Neural crest cell (in vitro differentiated cells): Measurements from ENCODE around the gene POLR2E. TPM values are rescaled to one million over a fixed set of nuclear protein-coding genes. Genes with fewer than 3 reads are reported as not detected.

ENCODE experiments used
- DNase-seq: peaks from one replicate; pipeline ENCODE4 v3.0.0; 2021; ENCODE audit warnings: low read depth, mixed read lengths, low spot score
- H3K27ac Mint-ChIP-seq: one replicate; pipeline ENCODE4 v1.8.0; 2021; ENCODE audit warnings: mild to moderate bottlenecking, mixed read lengths; ENCODE audit not compliant: unreplicated experiment
- H3K27me3 Mint-ChIP-seq: 2 replicates; pipeline ENCODE4 v1.8.0; 2021; ENCODE audit warnings: low read depth, mild to moderate bottlenecking, mixed read lengths
- H3K36me3 Mint-ChIP-seq: 2 replicates; pipeline ENCODE4 v1.8.0; 2021; ENCODE audit warnings: low read depth, mild to moderate bottlenecking, mixed read lengths
- H3K4me1 Mint-ChIP-seq: 2 replicates; pipeline ENCODE4 v1.8.0; 2021; ENCODE audit warnings: mixed read lengths
- H3K4me3 Mint-ChIP-seq: one replicate; pipeline ENCODE4 v1.8.0; 2021; ENCODE audit warnings: mild to moderate bottlenecking, mixed read lengths
- H3K9me3 Mint-ChIP-seq: 2 replicates; pipeline ENCODE4 v1.8.0; 2021; ENCODE audit warnings: mixed read lengths
- total RNA-seq: library from RNA; stranded (reverse); gene quantifications from 2 replicates; pipeline ENCODE4 v1.2.1, GENCODE V29; 2021
- TF ChIP-seq, protein P1 (sequence below): fragments of 200-600 bp; sonication (generic); conservative IDR thresholded peaks from 2 replicates; pipeline ENCODE4 v1.5.0; 2021; ENCODE audit warnings: antibody characterized with exemption, mild to moderate bottlenecking

The POLR2E gene
- total RNA-seq, 1 donor from 2014 or later: 256 TPM

DNA sequence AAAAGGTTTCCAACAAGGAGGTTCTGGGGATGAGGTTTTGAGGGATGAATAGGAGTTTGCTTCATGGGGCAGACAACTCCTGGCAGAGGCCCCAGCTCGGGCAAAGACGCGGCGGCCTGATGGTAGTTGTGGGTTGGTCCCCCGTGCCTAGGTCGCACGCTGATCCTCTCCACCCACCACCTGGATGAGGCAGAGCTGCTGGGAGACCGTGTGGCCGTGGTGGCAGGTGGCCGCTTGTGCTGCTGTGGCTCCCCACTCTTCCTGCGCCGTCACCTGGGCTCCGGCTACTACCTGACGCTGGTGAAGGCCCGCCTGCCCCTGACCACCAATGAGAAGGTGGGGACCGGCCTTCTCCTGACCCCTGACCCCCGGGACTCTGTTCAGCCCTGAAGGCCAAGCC lies 43.4 kb downstream of the POLR2E start:
- no peak for DNase-seq
- H3K27me3 Mint-ChIP-seq: no peaks in the 10 kb centered on the region
- H3K4me1 Mint-ChIP-seq: peaks cover 8% of the 10 kb centered on the region
- H3K36me3 Mint-ChIP-seq: no peaks in the 10 kb centered on the region
- no peak overlapping the region for H3K27ac Mint-ChIP-seq
- no peak overlapping the region for H3K4me3 Mint-ChIP-seq
- TF ChIP-seq, protein P1, sequence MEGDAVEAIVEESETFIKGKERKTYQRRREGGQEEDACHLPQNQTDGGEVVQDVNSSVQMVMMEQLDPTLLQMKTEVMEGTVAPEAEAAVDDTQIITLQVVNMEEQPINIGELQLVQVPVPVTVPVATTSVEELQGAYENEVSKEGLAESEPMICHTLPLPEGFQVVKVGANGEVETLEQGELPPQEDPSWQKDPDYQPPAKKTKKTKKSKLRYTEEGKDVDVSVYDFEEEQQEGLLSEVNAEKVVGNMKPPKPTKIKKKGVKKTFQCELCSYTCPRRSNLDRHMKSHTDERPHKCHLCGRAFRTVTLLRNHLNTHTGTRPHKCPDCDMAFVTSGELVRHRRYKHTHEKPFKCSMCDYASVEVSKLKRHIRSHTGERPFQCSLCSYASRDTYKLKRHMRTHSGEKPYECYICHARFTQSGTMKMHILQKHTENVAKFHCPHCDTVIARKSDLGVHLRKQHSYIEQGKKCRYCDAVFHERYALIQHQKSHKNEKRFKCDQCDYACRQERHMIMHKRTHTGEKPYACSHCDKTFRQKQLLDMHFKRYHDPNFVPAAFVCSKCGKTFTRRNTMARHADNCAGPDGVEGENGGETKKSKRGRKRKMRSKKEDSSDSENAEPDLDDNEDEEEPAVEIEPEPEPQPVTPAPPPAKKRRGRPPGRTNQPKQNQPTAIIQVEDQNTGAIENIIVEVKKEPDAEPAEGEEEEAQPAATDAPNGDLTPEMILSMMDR: no peak
- H3K9me3 Mint-ChIP-seq: no peaks in the 10 kb centered on the region

DNA sequence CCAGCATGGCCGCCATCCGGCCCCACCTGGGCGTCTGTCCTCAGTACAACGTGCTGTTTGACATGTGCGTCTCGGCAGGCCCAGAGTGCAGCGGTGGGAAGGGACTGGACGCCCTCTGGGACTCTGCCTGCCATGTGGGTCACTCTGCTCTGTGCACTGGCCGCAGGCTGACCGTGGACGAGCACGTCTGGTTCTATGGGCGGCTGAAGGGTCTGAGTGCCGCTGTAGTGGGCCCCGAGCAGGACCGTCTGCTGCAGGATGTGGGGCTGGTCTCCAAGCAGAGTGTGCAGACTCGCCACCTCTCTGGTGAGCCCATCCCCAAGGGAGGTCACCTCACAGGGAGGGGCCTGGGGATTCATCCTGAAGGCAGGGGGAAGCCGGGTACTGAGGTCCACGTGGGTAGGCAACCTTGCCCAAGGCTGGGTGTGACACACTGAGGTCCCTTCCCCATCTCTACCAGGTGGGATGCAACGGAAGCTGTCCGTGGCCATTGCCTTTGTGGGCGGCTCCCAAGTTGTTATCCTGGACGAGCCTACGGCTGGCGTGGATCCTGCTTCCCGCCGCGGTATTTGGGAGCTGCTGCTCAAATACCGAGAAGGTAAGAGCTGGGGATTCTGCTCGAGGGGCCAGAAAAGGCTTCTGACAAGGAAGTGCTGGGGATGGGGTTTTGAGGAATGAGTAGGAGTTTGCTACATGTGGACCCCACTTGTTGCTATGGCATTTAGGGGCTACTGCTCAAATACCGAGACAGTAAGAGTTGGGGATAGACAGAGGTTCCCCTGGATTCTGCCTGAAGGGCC lies 44.0 kb downstream of the POLR2E start:
- H3K36me3 Mint-ChIP-seq: no peaks in the 10 kb centered on the region
- H3K4me1 Mint-ChIP-seq: peaks cover 8% of the 10 kb centered on the region
- no peak overlapping the region for H3K27ac Mint-ChIP-seq
- TF ChIP-seq, protein P1: no peak
- no peak for DNase-seq
- H3K4me3 Mint-ChIP-seq: no peak overlapping the region
- no peaks in the 10 kb centered on the region for H3K27me3 Mint-ChIP-seq
- H3K9me3 Mint-ChIP-seq: no peaks in the 10 kb centered on the region

DNA sequence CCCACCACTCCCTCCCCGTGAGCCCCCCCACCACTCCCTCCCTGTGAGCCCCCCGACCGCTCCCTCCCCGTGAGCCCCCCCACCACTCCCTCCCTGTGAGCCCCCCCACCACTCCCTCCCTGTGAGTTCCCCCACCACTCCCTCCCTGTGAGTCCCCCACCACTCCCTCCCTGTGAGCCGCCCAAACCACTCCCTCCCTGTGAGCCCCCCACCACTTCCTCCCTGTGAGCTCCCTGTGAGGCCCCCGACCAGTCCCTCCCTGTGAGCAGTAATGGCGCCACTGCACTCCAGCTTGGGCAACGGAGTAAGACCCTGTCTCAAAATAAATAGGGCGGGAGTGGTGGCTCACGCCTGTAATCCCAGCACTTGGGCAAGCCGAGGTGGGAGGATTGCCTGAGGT lies 45.4 kb downstream of the POLR2E start:
- Mint-ChIP-seq H3K27ac (no peak overlapping the region), H3K4me3 (no peak overlapping the region), H3K36me3 (no peaks in the 10 kb centered on the region), H3K4me1 (peaks cover 8% of the 10 kb centered on the region), H3K9me3 (no peaks in the 10 kb centered on the region), H3K27me3 (no peaks in the 10 kb centered on the region)
- TF ChIP-seq, protein P1: no peak
- no peak for DNase-seq

DNA sequence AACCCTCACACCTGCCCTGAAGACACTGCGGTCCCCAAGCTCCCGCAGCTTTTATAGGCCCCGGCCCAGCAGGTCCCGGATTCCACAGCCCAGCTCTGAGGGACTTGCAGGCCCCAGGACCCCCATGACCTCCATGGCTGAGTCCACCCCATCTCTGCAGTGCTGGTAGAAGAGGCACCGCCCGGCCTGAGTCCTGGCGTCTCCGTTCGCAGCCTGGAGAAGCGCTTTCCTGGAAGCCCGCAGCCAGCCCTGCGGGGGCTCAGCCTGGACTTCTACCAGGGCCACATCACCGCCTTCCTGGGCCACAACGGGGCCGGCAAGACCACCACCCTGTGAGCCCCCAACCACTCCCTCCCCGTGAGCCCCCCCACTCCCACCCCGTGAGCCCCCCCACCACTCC lies 46.1 kb downstream of the POLR2E start:
- Mint-ChIP-seq H3K4me1 (peaks cover 8% of the 10 kb centered on the region), H3K27me3 (no peaks in the 10 kb centered on the region), H3K27ac (no peak overlapping the region), H3K36me3 (no peaks in the 10 kb centered on the region), H3K4me3 (no peak overlapping the region), H3K9me3 (no peaks in the 10 kb centered on the region)
- TF ChIP-seq, protein P1: no peak
- DNase-seq: no peak

DNA sequence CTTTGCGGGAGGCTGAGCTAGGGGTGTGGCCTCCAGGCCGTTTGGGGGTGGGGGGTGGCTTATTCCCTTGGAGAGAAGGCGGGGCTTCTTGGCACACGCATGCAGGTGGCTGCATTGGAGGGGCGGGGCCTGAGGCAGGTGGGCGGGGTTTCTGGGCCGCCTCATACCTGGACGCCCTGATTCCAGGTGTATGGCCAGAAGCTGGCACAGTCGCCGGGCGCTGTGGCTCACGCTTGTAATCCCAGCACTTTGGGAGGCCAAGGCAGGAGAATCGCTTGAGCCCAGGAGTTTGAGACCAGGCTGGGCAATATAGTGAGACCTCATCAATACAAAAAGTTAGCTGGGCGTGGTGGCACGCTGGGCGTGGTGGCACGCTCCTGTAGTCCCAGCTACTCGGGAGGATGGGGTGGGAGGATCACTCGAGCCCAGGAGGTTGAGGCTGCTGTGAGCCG lies 47.5 kb downstream of the POLR2E start:
- Mint-ChIP-seq H3K4me3 (no peak overlapping the region), H3K27ac (no peak overlapping the region), H3K36me3 (no peaks in the 10 kb centered on the region), H3K9me3 (no peaks in the 10 kb centered on the region), H3K27me3 (no peaks in the 10 kb centered on the region), H3K4me1 (peaks cover 6% of the 10 kb centered on the region)
- no peak for DNase-seq
- TF ChIP-seq, protein P1: no peak
